DND-41 (cell line): ENCODE data around the gene OCSTAMP.

ENCODE experiments used
- ATAC-seq: fragments of 200-7000 bp; cut with Tn5 transposase; 3 replicates; pipeline ENCODE4 v1.9.1; 2021; ENCODE audit warnings: low read depth; ENCODE audit not compliant: insufficient read depth
- DNase-seq: peaks from one replicate; pipeline ENCODE4 v3.0.0-alpha.2; 2020
- H2AFZ ChIP-seq: 2 replicates; pipeline ENCODE4 v1.6.0; 2012; ENCODE audit warnings: low read depth, low read length
- H3K27ac ChIP-seq: 2 replicates; pipeline ENCODE4 v1.5.1; 2012; ENCODE audit warnings: low read length, inconsistent platforms
- H3K27me3 ChIP-seq: fragments of 200-600 bp; sonication (generic); 2 replicates; pipeline ENCODE4 v1.6.0; 2012; ENCODE audit warnings: low read length, mild to moderate bottlenecking, inconsistent platforms; ENCODE audit not compliant: insufficient read depth, poor library complexity
- H3K36me3 ChIP-seq: 2 replicates; pipeline ENCODE4 v1.5.1; 2012; ENCODE audit warnings: low read length, inconsistent platforms; ENCODE audit not compliant: insufficient read depth
- H3K4me1 ChIP-seq: 2 replicates; pipeline ENCODE4 v1.5.1; 2012; ENCODE audit warnings: mild to moderate bottlenecking, low read length; ENCODE audit not compliant: insufficient read depth
- H3K4me2 ChIP-seq: 2 replicates; pipeline ENCODE4 v1.6.0; 2012; ENCODE audit warnings: mild to moderate bottlenecking, moderate library complexity, low read length, inconsistent platforms; ENCODE audit not compliant: insufficient read depth
- H3K4me3 ChIP-seq, 2 experiments: fragments of 200-600 bp in 1 of 2; shearing (Covaris generic) in 1 of 2; 2 replicates each; pipeline ENCODE4 v1.5.1; 2012 to 2016; ENCODE audit warnings: inconsistent platforms in 2 of 2, low read length in 2 of 2, mild to moderate bottlenecking in 2 of 2, low read depth in 1 of 2, moderate library complexity in 1 of 2
- H3K79me2 ChIP-seq: 2 replicates; pipeline ENCODE4 v1.6.0; 2012; ENCODE audit warnings: low read length, inconsistent platforms; ENCODE audit not compliant: insufficient read depth
- H3K9ac ChIP-seq: 2 replicates; pipeline ENCODE4 v1.6.0; 2012; ENCODE audit warnings: low read depth, mild to moderate bottlenecking, inconsistent platforms, low read length, moderate library complexity
- H3K9me3 ChIP-seq: 2 replicates; pipeline ENCODE4 v1.5.1; 2012; ENCODE audit warnings: low read length, moderate library complexity, mild to moderate bottlenecking, inconsistent platforms; ENCODE audit not compliant: insufficient read depth, severe bottlenecking
- H4K20me1 ChIP-seq: 2 replicates; pipeline ENCODE4 v1.6.0; 2012; ENCODE audit warnings: low read length; ENCODE audit not compliant: insufficient read depth
- CTCF ChIP-seq: IDR thresholded peaks from 2 replicates; pipeline ENCODE4 v1.5.1; 2012; ENCODE audit warnings: borderline replicate concordance, low read length, moderate library complexity, mild to moderate bottlenecking; ENCODE audit not compliant: poor library complexity, severe bottlenecking; ENCODE audit errors: extremely low read depth
- EZH2 ChIP-seq: IDR thresholded peaks from 3 replicates; pipeline ENCODE4 v1.6.1; 2012; ENCODE audit warnings: borderline replicate concordance, low read depth, mild to moderate bottlenecking, moderate library complexity, low read length, inconsistent platforms; ENCODE audit not compliant: severe bottlenecking

The OCSTAMP gene

DNA sequence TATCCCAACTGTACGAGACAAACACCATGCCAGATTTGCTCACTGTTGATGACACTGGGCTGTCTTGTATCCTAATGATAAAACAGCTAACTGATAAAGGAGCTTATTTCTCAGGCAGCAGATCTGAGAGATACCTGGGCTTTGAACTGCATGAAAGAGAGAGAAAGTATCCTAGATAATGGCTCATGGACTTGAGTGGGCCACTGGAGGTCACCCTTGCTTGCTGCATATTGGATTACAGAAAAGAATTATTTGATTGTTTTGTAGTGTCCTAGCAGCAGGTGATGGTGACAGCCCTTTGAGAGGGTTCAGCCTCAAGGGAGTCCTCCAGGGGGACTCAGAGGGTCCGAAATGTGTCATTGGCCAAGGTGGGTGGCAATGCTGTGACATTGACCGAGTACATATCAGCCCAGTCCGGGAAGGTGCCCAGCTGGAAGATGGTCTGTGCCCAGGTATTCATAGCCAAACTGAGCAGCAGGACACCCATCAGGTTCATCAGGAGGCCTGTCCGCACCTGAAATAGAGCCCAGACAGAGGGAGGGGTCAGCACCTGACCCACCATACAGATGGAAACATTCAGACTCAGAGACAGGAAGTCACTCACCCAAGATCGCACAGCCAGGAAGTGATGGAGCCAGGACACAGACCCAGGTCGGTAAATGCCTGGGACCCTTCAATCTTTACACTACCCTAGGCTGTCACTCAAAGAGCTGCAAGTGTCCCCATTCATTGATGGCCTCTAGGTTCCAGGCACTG is 9.4 kb upstream of the OCSTAMP start:
- Histone ChIP-seq H3K9me3 (no peaks in the 10 kb centered on the region), H2AFZ (no peak overlapping the region), H3K79me2 (no peaks in the 10 kb centered on the region), H3K27ac (no peak overlapping the region), H3K36me3 (no peaks in the 10 kb centered on the region), H3K27me3 (peaks cover 4% of the 10 kb centered on the region), H3K9ac (no peak overlapping the region), H3K4me3 (no peak overlapping the region), H3K4me1 (no peaks in the 10 kb centered on the region), H3K4me2 (no peak overlapping the region), H4K20me1 (no peaks in the 10 kb centered on the region)
- ATAC-seq (no peak), DNase-seq (no peak)
- no peak for TF ChIP-seq EZH2
- TF ChIP-seq CTCF = no peak

GRCh38 chr20:46559001-46559400 is 8.5 kb upstream of the OCSTAMP start:
- Histone ChIP-seq H3K4me1 (no peaks in the 10 kb centered on the region), H3K27me3 (peaks cover 4% of the 10 kb centered on the region), H3K9me3 (no peaks in the 10 kb centered on the region), H4K20me1 (no peaks in the 10 kb centered on the region), H2AFZ (no peak overlapping the region), H3K27ac (no peak overlapping the region), H3K36me3 (no peaks in the 10 kb centered on the region), H3K4me2 (no peak overlapping the region), H3K9ac (no peak overlapping the region), H3K4me3 (no peak overlapping the region), H3K79me2 (no peaks in the 10 kb centered on the region)
- ATAC-seq (no peak), DNase-seq (no peak)
- no peak for TF ChIP-seq CTCF
- no peak for TF ChIP-seq EZH2

GRCh38 chr20:46558511-46558959 is 8.1 kb upstream of the OCSTAMP start:
- H3K27ac ChIP-seq = no peak overlapping the region
- H3K4me1 ChIP-seq = no peaks in the 10 kb centered on the region
- TF ChIP-seq CTCF = no peak
- no peak for TF ChIP-seq EZH2
- H3K79me2 ChIP-seq = no peaks in the 10 kb centered on the region
- no peak overlapping the region for H3K9ac ChIP-seq
- no peaks in the 10 kb centered on the region for H3K9me3 ChIP-seq
- no peaks in the 10 kb centered on the region for H3K36me3 ChIP-seq
- no peak for ATAC-seq
- H3K4me2 ChIP-seq = no peak overlapping the region
- no peak overlapping the region for H3K4me3 ChIP-seq
- H3K27me3 ChIP-seq = peaks cover 4% of the 10 kb centered on the region
- H4K20me1 ChIP-seq = no peaks in the 10 kb centered on the region
- no peak overlapping the region for H2AFZ ChIP-seq
- no peak for DNase-seq
